GM18507 (cell line): ENCODE results near the gene BAG1.

ENCODE experiments used
- DNase-seq: peaks from one replicate; pipeline ENCODE4 v3.0.0; 2011; ENCODE audit warnings: low read depth; ENCODE audit not compliant: insufficient read length; ENCODE audit errors: extremely low spot score
- FAIRE-seq: peaks from 2 replicates; lab custom pipeline; 2011; peaks lifted over from hg19 to GRCh38; lab: Jason Lieb, UNC

Gene BAG1

GRCh38 chr9:33264473-33265177, at the start of gene BAG1, which contains the start of gene CHMP5:
Gene BAG1 (minus strand): TSS chr9:33264708.
Gene CHMP5 (plus strand): TSS chr9:33265049. CDS start chr9:33265079, 30 bp downstream.
- peak; percentile 98 for DNase-seq
- FAIRE-seq: peak; percentile 97

- no peak for FAIRE-seq
Measured at GRCh38 chr9:33311953-33312352, 47.4 kb upstream of the BAG1 start.

GRCh38 chr9:33310748-33311147, 46.2 kb upstream of the BAG1 start:
- no peak for FAIRE-seq

More at GRCh38 chr9:33311953-33312352, 47.4 kb upstream of the BAG1 start:
- DNase-seq: no peak

GRCh38 chr9:33309903-33310302, 45.4 kb upstream of the BAG1 start:
- FAIRE-seq (no peak), DNase-seq (no peak)

More at GRCh38 chr9:33310748-33311147, 46.2 kb upstream of the BAG1 start:
- no peak for DNase-seq

- DNase-seq (no peak), FAIRE-seq (no peak)
Measured at GRCh38 chr9:33307067-33307466, 42.6 kb upstream of the BAG1 start.

- DNase-seq: no peak
- no peak for FAIRE-seq
Measured at GRCh38 chr9:33306037-33306436, 41.5 kb upstream of the BAG1 start.

- DNase-seq: no peak
- FAIRE-seq: peak; percentile 18
Measured at GRCh38 chr9:33304362-33304761, 39.9 kb upstream of the BAG1 start.

- DNase-seq: no peak
- FAIRE-seq: no peak
Measured at GRCh38 chr9:33300546-33300945, 36.0 kb upstream of the BAG1 start.

- FAIRE-seq (peak; percentile 98), DNase-seq (peak; percentile 28)
Measured at GRCh38 chr9:33297432-33297831, 32.9 kb upstream of the BAG1 start.

- DNase-seq (peak; percentile 23), FAIRE-seq (peak; percentile 90)
Measured at GRCh38 chr9:33295571-33295970, 31.1 kb upstream of the BAG1 start.

GRCh38 chr9:33294670-33295432, 30.3 kb upstream of the BAG1 start:
- DNase-seq (no peak), FAIRE-seq (peak; percentile 12)

GRCh38 chr9:33293782-33294181, 29.3 kb upstream of the BAG1 start:
- DNase-seq: no peak
- no peak for FAIRE-seq

GRCh38 chr9:33291901-33292300, 27.4 kb upstream of the BAG1 start:
- no peak for FAIRE-seq
- no peak for DNase-seq

GRCh38 chr9:33291031-33291397, 26.5 kb upstream of the BAG1 start:
- FAIRE-seq: no peak
- no peak for DNase-seq

GRCh38 chr9:33290247-33291030, 25.9 kb upstream of the BAG1 start, which contains the start of gene NFX1:
Gene NFX1 (plus strand): TSS chr9:33290516. CDS start chr9:33290573, 57 bp downstream.
- DNase-seq (peak; percentile 95), FAIRE-seq (peak; percentile 98)

GRCh38 chr9:33289936-33290246, 25.4 kb upstream of the BAG1 start:
- FAIRE-seq (no peak), DNase-seq (no peak)

- FAIRE-seq (no peak), DNase-seq (no peak)
Measured at GRCh38 chr9:33289496-33289895, 25.0 kb upstream of the BAG1 start.

GRCh38 chr9:33288828-33289483, 24.4 kb upstream of the BAG1 start:
- DNase-seq (no peak), FAIRE-seq (no peak)

- DNase-seq (no peak), FAIRE-seq (no peak)
Measured at GRCh38 chr9:33288235-33288634, 23.7 kb upstream of the BAG1 start.

- no peak for DNase-seq
- peak; percentile 80 for FAIRE-seq
Measured at GRCh38 chr9:33287087-33287490, 22.6 kb upstream of the BAG1 start.
